Mesenchymal stem cell (in vitro differentiated cells and primary cell): ENCODE data around the gene ZNF385A.

ENCODE experiments used
- DNase-seq: peaks from one replicate; pipeline ENCODE4 v3.0.0-alpha.2; 2013
- H2AFZ ChIP-seq: one replicate; pipeline ENCODE4 v1.6.1; 2013; ENCODE audit warnings: low read depth, mild to moderate bottlenecking, control low read depth, inconsistent platforms, low read length, moderate library complexity
- H2AK5ac ChIP-seq: 2 replicates; pipeline ENCODE4 v1.6.1; 2013; ENCODE audit warnings: low read length, moderate library complexity, mild to moderate bottlenecking, inconsistent platforms; ENCODE audit not compliant: severe bottlenecking
- H2BK120ac ChIP-seq: one replicate; pipeline ENCODE4 v1.6.1; 2013; ENCODE audit warnings: low read depth, mild to moderate bottlenecking, inconsistent platforms, low read length, moderate library complexity
- H2BK12ac ChIP-seq, 2 experiments: one replicate each; pipeline ENCODE4 v1.6.1; 2013; ENCODE audit warnings: inconsistent platforms in 2 of 2, low read length in 2 of 2, mild to moderate bottlenecking in 2 of 2, moderate library complexity in 2 of 2, control low read depth in 1 of 2
- H2BK15ac ChIP-seq: one replicate; pipeline ENCODE4 v1.6.1; 2013; ENCODE audit warnings: mild to moderate bottlenecking, low read depth, inconsistent platforms; ENCODE audit not compliant: poor library complexity, severe bottlenecking
- H2BK5ac ChIP-seq: 2 replicates; pipeline ENCODE4 v1.6.1; 2013; ENCODE audit warnings: low read depth, mild to moderate bottlenecking, low read length, control low read depth, inconsistent platforms; ENCODE audit not compliant: poor library complexity, severe bottlenecking
- H3K14ac ChIP-seq, 2 experiments: one replicate each; pipeline ENCODE4 v1.6.1; 2013; ENCODE audit warnings: inconsistent platforms in 2 of 2, low read length in 2 of 2, control low read depth in 1 of 2, mild to moderate bottlenecking in 1 of 2, moderate library complexity in 1 of 2
- H3K18ac ChIP-seq, 2 experiments: one replicate each; pipeline ENCODE4 v1.6.1; 2013; ENCODE audit warnings: inconsistent platforms in 2 of 2, low read length in 2 of 2, control low read depth in 1 of 2, low read depth in 1 of 2, mild to moderate bottlenecking in 1 of 2
- H3K23ac ChIP-seq, 2 experiments: one replicate each; pipeline ENCODE4 v1.6.1; 2013; ENCODE audit warnings: inconsistent platforms in 2 of 2, low read length in 2 of 2, mild to moderate bottlenecking in 2 of 2, moderate library complexity in 2 of 2, control low read depth in 1 of 2
- H3K27ac ChIP-seq: 2 replicates; pipeline ENCODE4 v1.5.1; 2013; ENCODE audit warnings: mild to moderate bottlenecking, moderate library complexity, low read length, control low read depth, inconsistent platforms; ENCODE audit not compliant: poor library complexity, severe bottlenecking
- H3K27me3 ChIP-seq, 2 experiments: 2 replicates each; pipeline versions ENCODE4 v1.6.1 to v1.7.0; 2013; ENCODE audit warnings: low read length in 2 of 2, mild to moderate bottlenecking in 2 of 2, moderate library complexity in 2 of 2, control low read depth in 1 of 2, inconsistent platforms in 1 of 2; ENCODE audit not compliant: control insufficient read depth in 1 of 2, insufficient read depth in 1 of 2
- H3K36me3 ChIP-seq, 2 experiments: 2 replicates each; pipeline versions ENCODE4 v1.6.1 to v1.7.0; 2013; ENCODE audit warnings: low read length in 2 of 2, control low read depth in 1 of 2, inconsistent platforms in 1 of 2, low read depth in 1 of 2, mild to moderate bottlenecking in 1 of 2; ENCODE audit not compliant: insufficient read depth in 2 of 2, control insufficient read depth in 1 of 2
- H3K4ac ChIP-seq, 2 experiments: one replicate each; pipeline ENCODE4 v1.6.1; 2013; ENCODE audit warnings: inconsistent platforms in 2 of 2, low read length in 2 of 2, mild to moderate bottlenecking in 2 of 2, moderate library complexity in 2 of 2, control low read depth in 1 of 2, low read depth in 1 of 2
- H3K4me1 ChIP-seq: 2 replicates; pipeline ENCODE4 v1.6.1; 2013; ENCODE audit warnings: low read depth, low read length, control low read depth; ENCODE audit not compliant: control insufficient read depth, insufficient read depth
- H3K4me2 ChIP-seq: 2 replicates; pipeline ENCODE4 v1.6.1; 2013; ENCODE audit warnings: low read length, mild to moderate bottlenecking, inconsistent platforms; ENCODE audit not compliant: poor library complexity, severe bottlenecking
- H3K4me3 ChIP-seq, 2 experiments: 2 replicates each; pipeline versions ENCODE4 v1.5.1 to v1.7.0; 2013; ENCODE audit warnings: low read length in 2 of 2, mild to moderate bottlenecking in 2 of 2, control low read depth in 1 of 2, low read depth in 1 of 2; ENCODE audit not compliant: insufficient read depth in 1 of 2
- H3K79me1 ChIP-seq: replicated peaks from 2 replicates; pipeline ENCODE4 v1.6.1; 2013; ENCODE audit warnings: mild to moderate bottlenecking, control low read depth, low read length, inconsistent platforms; ENCODE audit not compliant: poor library complexity, severe bottlenecking
- H3K9ac ChIP-seq: 2 replicates; pipeline ENCODE4 v1.7.0; 2013; ENCODE audit warnings: mild to moderate bottlenecking, low read length, moderate library complexity
- H3K9me3 ChIP-seq: 2 replicates; pipeline ENCODE4 v1.7.0; 2013; ENCODE audit warnings: mild to moderate bottlenecking, low read length; ENCODE audit not compliant: control insufficient read depth
- H4K8ac ChIP-seq: one replicate; pipeline ENCODE4 v1.6.1; 2013; ENCODE audit warnings: inconsistent platforms, mild to moderate bottlenecking, low read length, moderate library complexity
- H4K91ac ChIP-seq: one replicate; pipeline ENCODE4 v1.6.1; 2013; ENCODE audit warnings: mild to moderate bottlenecking, low read length, inconsistent platforms
- WGBS: methylation state at CpG from one replicate; pipeline ENCODE4 v1.1.7; 2013; ENCODE audit warnings: mixed read lengths; 5-methylcytosine and 5-hydroxymethylcytosine counted together

ZNF385A gene

DNA sequence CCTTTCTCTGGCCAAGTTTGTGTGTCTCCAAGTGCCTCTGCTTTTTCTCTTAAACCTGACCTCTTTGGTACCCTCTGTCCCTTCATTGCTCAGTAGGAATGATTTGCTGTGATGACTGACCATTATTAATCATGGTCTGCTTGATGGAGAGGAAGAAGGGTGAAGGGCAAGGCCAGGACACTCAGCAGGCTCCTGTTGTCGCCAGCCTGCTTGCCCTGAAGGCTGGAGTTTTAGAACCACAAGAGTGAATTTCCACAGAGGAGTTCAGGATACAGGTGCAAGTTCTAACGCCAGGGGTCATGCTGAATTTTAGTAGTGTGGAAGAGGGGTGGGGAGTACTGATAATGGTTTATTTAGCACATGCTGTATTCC is 37.3 kb upstream of the ZNF385A start:
- Histone ChIP-seq H4K8ac (no peak overlapping the region), H2AFZ (no peak overlapping the region), H3K4me2 (no peak overlapping the region), H3K4me1 (peaks cover 12% of the 10 kb centered on the region), H3K23ac (no peak overlapping the region), H3K27me3 (peaks cover 0 to 35% of the 10 kb centered on the region in 2 experiments), H2BK5ac (no peak overlapping the region), H4K91ac (peak overlapping the region; percentile 11), H2AK5ac (no peak overlapping the region), H3K79me1 (no peaks in the 10 kb centered on the region), H3K18ac (peak overlapping the region in 1 of 2 experiments; percentile 43), H2BK12ac (peak overlapping the region; percentile 85 to 93), H3K36me3 (no peaks in the 10 kb centered on the region), H2BK15ac (no peak overlapping the region), H2BK120ac (no peak overlapping the region), H3K9me3 (no peaks in the 10 kb centered on the region), H3K9ac (no peak overlapping the region), H3K4me3 (no peak overlapping the region), H3K27ac (no peak overlapping the region), H3K4ac (no peak overlapping the region), H3K14ac (no peak overlapping the region)
- WGBS: 37% methylated on average over 2 of the region's 2 CpGs
- DNase-seq: peak; percentile 32

DNA sequence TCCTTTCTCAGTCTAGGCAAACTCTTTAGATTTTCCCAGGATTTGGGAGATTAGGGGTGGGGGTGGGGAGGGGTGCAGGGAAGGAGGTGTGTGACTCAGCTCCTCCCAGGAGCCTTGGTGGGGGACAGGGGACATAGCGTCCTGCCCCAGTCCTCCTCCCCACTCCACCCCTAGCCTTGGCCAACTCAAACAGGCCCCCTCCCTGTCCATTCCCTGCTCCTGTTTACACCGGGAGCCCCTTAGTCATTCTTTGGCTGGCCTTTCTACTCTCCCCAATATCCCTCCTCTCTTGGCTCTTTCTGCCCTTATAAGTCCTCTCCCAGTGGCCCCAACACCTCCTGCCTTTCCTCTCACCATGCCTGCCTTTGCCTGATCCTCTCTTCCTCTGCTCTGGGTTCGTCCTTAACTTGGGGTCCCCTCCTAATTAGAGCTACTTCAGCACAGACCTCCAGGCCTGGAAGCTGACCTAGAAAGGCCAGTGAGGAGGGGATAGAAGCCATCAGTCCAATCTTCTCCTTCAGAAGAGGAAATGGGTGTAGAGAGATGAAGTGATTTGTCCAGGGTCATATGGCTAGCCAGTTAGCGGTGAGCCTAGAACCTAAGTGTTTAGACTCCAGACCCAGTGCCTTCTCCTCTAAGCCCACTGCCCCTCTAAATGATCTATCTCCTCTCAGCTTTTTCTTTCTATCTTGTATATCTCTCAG is 36.8 kb upstream of the ZNF385A start:
- no peak overlapping the region for H3K14ac ChIP-seq
- no peak overlapping the region for H2AK5ac ChIP-seq
- peak overlapping the region; percentile 97 for H3K9ac ChIP-seq
- no peaks in the 10 kb centered on the region for H3K9me3 ChIP-seq
- peak overlapping the region in 1 of 2 experiments; percentile 64 for H3K4ac ChIP-seq
- H2BK5ac ChIP-seq: no peak overlapping the region
- H3K27me3 ChIP-seq: peaks cover 0 to 30% of the 10 kb centered on the region in 2 experiments
- H3K36me3 ChIP-seq: no peaks in the 10 kb centered on the region
- peak overlapping the region; percentile 40 to 95 for H3K18ac ChIP-seq
- peak overlapping the region; percentile 90 for H2BK15ac ChIP-seq
- H3K4me2 ChIP-seq: no peak overlapping the region
- WGBS: 27% methylated on average over 3 of the region's 4 CpGs
- no peaks in the 10 kb centered on the region for H3K79me1 ChIP-seq
- peaks cover 13% of the 10 kb centered on the region for H3K4me1 ChIP-seq
- no peak overlapping the region for H3K23ac ChIP-seq
- H2BK12ac ChIP-seq: peak overlapping the region; percentile 64 to 95
- no peak overlapping the region for H2AFZ ChIP-seq
- H3K4me3 ChIP-seq: no peak overlapping the region
- H4K8ac ChIP-seq: peak overlapping the region; percentile 77
- H3K27ac ChIP-seq: no peak overlapping the region
- H2BK120ac ChIP-seq: peak overlapping the region; percentile 73
- peak; percentile 30 for DNase-seq
- H4K91ac ChIP-seq: peak overlapping the region; percentile 78

DNA sequence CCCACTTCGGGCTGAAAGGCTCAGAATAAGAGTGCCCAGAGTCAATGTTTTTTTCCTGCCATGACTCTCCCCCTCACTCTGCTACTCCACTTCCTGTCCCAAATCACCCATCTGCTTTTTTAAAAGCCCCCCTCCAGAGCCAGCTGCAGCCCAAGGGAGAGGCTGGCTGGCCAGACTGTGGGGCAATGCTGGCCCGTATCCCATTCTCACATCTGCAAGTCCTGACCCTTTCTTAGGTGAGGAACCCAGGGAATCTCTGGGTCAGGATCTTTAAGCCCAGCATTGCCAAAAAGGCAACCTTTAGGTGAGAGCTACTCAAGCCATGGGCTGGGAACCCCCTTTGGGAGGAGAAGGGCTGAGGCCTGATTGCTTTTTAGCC is 36.2 kb upstream of the ZNF385A start:
- Histone ChIP-seq H3K9me3 (no peaks in the 10 kb centered on the region), H3K36me3 (no peaks in the 10 kb centered on the region), H3K9ac (peak overlapping the region; percentile 97), H2AFZ (no peak overlapping the region), H4K91ac (peak overlapping the region; percentile 75), H3K27ac (no peak overlapping the region), H3K27me3 (peaks cover 0 to 24% of the 10 kb centered on the region in 2 experiments), H3K23ac (no peak overlapping the region), H3K4me1 (peaks cover 14% of the 10 kb centered on the region), H2BK5ac (no peak overlapping the region), H3K79me1 (no peaks in the 10 kb centered on the region), H2BK120ac (peak overlapping the region; percentile 73), H2AK5ac (no peak overlapping the region), H2BK12ac (peak overlapping the region; percentile 27 to 84), H3K4ac (peak overlapping the region; percentile 64 to 71), H3K4me3 (peak overlapping the region in 1 of 2 experiments; percentile 96), H3K14ac (no peak overlapping the region), H3K18ac (peak overlapping the region; percentile 26 to 95), H4K8ac (peak overlapping the region; percentile 87), H2BK15ac (peak overlapping the region; percentile 90), H3K4me2 (no peak overlapping the region)
- DNase-seq: peak; percentile 36
- 13% methylated on average over 2 of the region's 2 CpGs for WGBS

DNA sequence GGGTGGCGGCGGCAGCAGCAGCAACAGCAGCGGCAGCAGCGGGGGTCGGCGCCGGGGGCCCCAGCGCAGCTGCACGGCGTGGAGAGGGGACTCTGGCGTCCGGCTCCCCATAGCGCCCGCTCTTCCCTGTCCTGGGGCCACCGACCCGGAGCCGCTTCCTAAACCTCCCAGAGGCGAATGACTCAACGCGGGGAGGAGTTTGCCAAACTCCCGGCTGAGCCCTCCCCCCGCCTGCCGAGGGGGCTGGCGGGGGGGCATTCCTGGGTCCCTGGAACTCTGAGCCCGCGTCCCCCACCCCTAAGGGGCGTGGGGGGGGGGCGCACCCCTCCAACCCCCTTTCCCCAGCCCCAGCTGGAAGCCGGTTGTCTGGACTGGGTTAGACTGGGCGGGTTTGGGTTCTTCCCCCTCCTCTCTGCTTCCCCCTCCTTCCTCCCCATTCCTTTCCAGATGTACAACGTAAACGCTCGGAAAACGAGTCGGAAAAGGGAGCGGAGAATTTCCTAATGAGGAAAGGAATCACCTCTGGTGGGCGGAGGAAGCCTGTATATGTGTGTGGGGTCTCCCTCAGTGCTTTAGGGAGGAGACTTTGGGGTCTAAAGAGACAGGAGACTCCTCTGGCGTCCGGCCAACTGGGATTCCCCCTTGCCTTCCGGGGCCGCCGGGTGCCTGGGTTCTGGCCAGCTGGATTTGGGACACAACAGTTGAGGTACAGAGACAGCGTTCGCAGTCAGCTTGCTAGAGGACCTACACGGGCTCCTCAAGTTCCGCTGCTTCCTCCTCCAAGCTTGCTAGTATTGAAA is 34.8 kb upstream of the ZNF385A start, which contains the start of gene ITGA5:
TSS of gene ITGA5 (minus strand) at position 179 of the 800 bp plus-strand sequence. CDS start at position 111, 68 bp downstream.
- H2BK15ac ChIP-seq: peak within 1 kb of the TSS; percentile 94
- peak within 1 kb of the TSS; percentile 97 for H3K9ac ChIP-seq
- no peak within 1 kb of the TSS for H2BK5ac ChIP-seq
- peaks cover 0 to 10% of the 10 kb centered on the region in 2 experiments for H3K27me3 ChIP-seq
- H3K27ac ChIP-seq: peak within 1 kb of the TSS; percentile 16
- H2AFZ ChIP-seq: peak within 1 kb of the TSS; percentile 48
- peak within 1 kb of the TSS; percentile 95 for H3K4me2 ChIP-seq
- peak within 1 kb of the TSS; percentile 93 for H4K91ac ChIP-seq
- H3K23ac ChIP-seq: peak within 1 kb of the TSS; percentile 96 to 99
- peak within 1 kb of the TSS; percentile 81 to 93 for H3K4ac ChIP-seq
- 2% methylated on average over 34 of the region's 46 CpGs for WGBS
- peaks cover 3% of the 10 kb centered on the region for H3K79me1 ChIP-seq
- H2BK12ac ChIP-seq: peak within 1 kb of the TSS; percentile 81 to 84
- H3K18ac ChIP-seq: peak within 1 kb of the TSS; percentile 92 to 98
- peaks cover 0 to under 1% of the 10 kb centered on the region in 2 experiments for H3K36me3 ChIP-seq
- H3K4me3 ChIP-seq: peak within 1 kb of the TSS; percentile 96
- no peak within 1 kb of the TSS for H2AK5ac ChIP-seq
- peak within 1 kb of the TSS; percentile 100 for H2BK120ac ChIP-seq
- H3K9me3 ChIP-seq: no peaks in the 10 kb centered on the region
- peak; percentile 89 for DNase-seq
- peaks cover 19% of the 10 kb centered on the region for H3K4me1 ChIP-seq
- peak within 1 kb of the TSS; percentile 36 to 90 for H3K14ac ChIP-seq
- H4K8ac ChIP-seq: peak within 1 kb of the TSS; percentile 95
